ENCODE results near the gene GTF3C2.
"Not testable (repeated sequence)": the region's sequence is repeated elsewhere in the genome, so short reads cannot be mapped to it uniquely, and the experiment has no call there.

Gene GTF3C2

GRCh38 chr2:27300606-27301005, 56.0 kb downstream of the GTF3C2 start:
- not testable (repeated sequence) for DNase-seq (ENCODE audit: low read depth in 2 of 2)

GRCh38 chr2:27298391-27299080, 58.0 kb downstream of the GTF3C2 start:
- no peak for DNase-seq (ENCODE audit: low read depth in 2 of 2)

GRCh38 chr2:27297195-27297594, 59.4 kb downstream of the GTF3C2 start:
- DNase-seq (ENCODE audit: low read depth in 2 of 2), result no peak

- DNase-seq (ENCODE audit: low read depth in 2 of 2), result no peak
Observed at GRCh38 chr2:27296481-27296880, 60.1 kb downstream of the GTF3C2 start.

GRCh38 chr2:27294928-27295327, 61.6 kb downstream of the GTF3C2 start:
- DNase-seq (ENCODE audit: low read depth in 2 of 2), result no peak

- no peak for DNase-seq (ENCODE audit: low read depth in 2 of 2)
Observed at GRCh38 chr2:27291865-27292264, 64.7 kb downstream of the GTF3C2 start.

GRCh38 chr2:27290549-27290948, 66.0 kb downstream of the GTF3C2 start:
- no peak for DNase-seq (ENCODE audit: low read depth in 2 of 2)

GRCh38 chr2:27288610-27289009, 68.0 kb downstream of the GTF3C2 start:
- DNase-seq (ENCODE audit: low read depth in 2 of 2), result no peak

GRCh38 chr2:27285481-27285880, 71.1 kb downstream of the GTF3C2 start:
- no peak for DNase-seq (ENCODE audit: low read depth in 2 of 2)

GRCh38 chr2:27284996-27285395, 71.6 kb downstream of the GTF3C2 start:
- DNase-seq (ENCODE audit: low read depth in 2 of 2), result no peak

GRCh38 chr2:27282892-27283291, 73.7 kb downstream of the GTF3C2 start:
- DNase-seq (ENCODE audit: low read depth in 2 of 2), result no peak

GRCh38 chr2:27281855-27282559, 74.6 kb downstream of the GTF3C2 start, which contains the start of gene TRIM54:
TRIM54 (plus strand) TSS chr2:27282429; CDS start chr2:27282732, 303 bp downstream.
- no peak for DNase-seq (ENCODE audit: low read depth in 2 of 2)

GRCh38 chr2:27281442-27281841, 75.1 kb downstream of the GTF3C2 start:
- DNase-seq (ENCODE audit: low read depth in 2 of 2), result no peak

GRCh38 chr2:27280826-27281225, 75.7 kb downstream of the GTF3C2 start:
- DNase-seq (ENCODE audit: low read depth in 2 of 2), result no peak

- DNase-seq (ENCODE audit: low read depth in 2 of 2), result no peak
Observed at GRCh38 chr2:27278010-27278409, 78.6 kb downstream of the GTF3C2 start.
